ENCODE results near the gene LMBR1L. TPM values are rescaled to one million over a fixed set of nuclear protein-coding genes. Genes with fewer than 3 reads are reported as not detected.

The LMBR1L gene
- total and polyA plus RNA-seq, 10 of the 15 experiments (the other 5 are each of a cell fraction or from before 2014, with no cell fraction given) = 2.1 to 42.6 (median 20.0) TPM

DNA sequence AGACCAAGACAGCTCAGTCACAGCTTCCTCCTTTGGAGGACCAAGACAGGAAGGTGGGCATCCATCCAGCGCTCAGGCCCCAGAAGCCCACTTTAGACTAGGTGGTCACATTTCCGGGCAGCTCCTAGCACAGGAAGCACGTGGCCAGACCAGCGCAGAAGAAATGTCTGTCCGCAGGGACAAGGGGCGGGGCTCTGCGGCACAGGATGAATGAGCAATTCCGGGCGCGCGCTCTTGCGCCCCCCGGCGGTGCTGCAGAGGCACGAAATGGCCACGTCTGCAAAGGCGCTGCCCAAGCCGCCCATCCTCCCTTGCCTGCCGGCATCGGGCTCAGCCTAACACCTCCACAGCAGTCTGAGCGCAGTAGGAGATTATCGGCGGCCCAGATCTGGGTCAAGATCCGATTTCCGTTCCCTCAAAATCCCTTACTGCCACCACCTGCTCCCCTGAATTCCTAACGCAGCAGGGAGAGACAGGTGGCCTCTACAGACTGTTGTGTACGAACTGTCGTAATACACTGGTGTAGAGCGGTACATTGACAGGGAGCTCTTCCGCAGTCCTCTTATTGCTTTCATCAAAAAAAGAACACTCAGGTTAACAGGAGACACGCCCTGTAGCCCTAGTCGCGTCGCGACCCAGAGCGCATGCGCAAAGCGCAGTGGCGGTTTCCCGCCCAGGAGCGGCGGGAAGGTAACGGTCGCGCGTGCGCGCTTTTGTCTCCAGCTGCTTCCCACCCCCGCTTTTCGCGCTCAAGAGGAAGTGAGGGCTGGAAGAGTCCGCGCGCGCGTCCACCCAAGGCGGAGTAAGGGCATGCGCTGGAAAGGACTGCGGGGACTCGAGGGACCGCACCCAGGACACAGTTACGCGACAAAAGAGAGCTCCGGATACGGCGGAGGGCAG, 19.8 kb upstream of the LMBR1L start:
- POLR2A ChIA-PET = interaction anchor here (0.5 to 4.7 kb wide), 31 partner anchors 9 to 573 kb away, joined by 3 to 48 read pairs (median 5); partner anchors contain the start of genes DHH, KMT2D, LMBR1L and RHEBL1
- TF ChIP-seq RFX5 (IDR thresholded peaks at IDR 0.05; ENCODE audit: low read depth, low read length) (no peak), MTA2 (IDR thresholded peaks at IDR 0.05; ENCODE audit: low read depth) (no peak), SIX5 (IDR thresholded peaks at IDR 0.05; ENCODE audit: low read depth, low read length, severe bottlenecking) (no peak), FOS (IDR thresholded peaks at IDR 0.05; ENCODE audit: borderline replicate concordance, extremely low read depth, insufficient read length) (no peak), RUNX3 (IDR thresholded peaks at IDR 0.05; ENCODE audit: low read length) (peak; percentile 52; the same call in 1 of the 2 replicates), TBL1XR1 (IDR thresholded peaks at IDR 0.05; ENCODE audit: low read depth, low read length) (0 out of 2 replicates have a peak, but pooled peaks have one; percentile 15), ESRRA (IDR thresholded peaks at IDR 0.05; ENCODE audit: low read length) (no peak; the same call in 1 of the 2 replicates), TARDBP (IDR thresholded peaks at IDR 0.05; ENCODE audit: borderline replicate concordance) (peak; percentile 31)
- TF ChIP-seq, protein P1, sequence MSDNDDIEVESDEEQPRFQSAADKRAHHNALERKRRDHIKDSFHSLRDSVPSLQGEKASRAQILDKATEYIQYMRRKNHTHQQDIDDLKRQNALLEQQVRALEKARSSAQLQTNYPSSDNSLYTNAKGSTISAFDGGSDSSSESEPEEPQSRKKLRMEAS (IDR thresholded peaks at IDR 0.05; ENCODE audit: low read depth, low read length) = peak; percentile 94
- TF ChIP-seq, protein P2, sequence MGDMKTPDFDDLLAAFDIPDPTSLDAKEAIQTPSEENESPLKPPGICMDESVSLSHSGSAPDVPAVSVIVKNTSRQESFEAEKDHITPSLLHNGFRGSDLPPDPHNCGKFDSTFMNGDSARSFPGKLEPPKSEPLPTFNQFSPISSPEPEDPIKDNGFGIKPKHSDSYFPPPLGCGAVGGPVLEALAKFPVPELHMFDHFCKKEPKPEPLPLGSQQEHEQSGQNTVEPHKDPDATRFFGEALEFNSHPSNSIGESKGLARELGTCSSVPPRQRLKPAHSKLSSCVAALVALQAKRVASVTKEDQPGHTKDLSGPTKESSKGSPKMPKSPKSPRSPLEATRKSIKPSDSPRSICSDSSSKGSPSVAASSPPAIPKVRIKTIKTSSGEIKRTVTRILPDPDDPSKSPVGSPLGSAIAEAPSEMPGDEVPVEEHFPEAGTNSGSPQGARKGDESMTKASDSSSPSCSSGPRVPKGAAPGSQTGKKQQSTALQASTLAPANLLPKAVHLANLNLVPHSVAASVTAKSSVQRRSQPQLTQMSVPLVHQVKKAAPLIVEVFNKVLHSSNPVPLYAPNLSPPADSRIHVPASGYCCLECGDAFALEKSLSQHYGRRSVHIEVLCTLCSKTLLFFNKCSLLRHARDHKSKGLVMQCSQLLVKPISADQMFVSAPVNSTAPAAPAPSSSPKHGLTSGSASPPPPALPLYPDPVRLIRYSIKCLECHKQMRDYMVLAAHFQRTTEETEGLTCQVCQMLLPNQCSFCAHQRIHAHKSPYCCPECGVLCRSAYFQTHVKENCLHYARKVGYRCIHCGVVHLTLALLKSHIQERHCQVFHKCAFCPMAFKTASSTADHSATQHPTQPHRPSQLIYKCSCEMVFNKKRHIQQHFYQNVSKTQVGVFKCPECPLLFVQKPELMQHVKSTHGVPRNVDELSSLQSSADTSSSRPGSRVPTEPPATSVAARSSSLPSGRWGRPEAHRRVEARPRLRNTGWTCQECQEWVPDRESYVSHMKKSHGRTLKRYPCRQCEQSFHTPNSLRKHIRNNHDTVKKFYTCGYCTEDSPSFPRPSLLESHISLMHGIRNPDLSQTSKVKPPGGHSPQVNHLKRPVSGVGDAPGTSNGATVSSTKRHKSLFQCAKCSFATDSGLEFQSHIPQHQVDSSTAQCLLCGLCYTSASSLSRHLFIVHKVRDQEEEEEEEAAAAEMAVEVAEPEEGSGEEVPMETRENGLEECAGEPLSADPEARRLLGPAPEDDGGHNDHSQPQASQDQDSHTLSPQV (IDR thresholded peaks at IDR 0.05) = no peak
- TF ChIP-seq, protein P3, sequence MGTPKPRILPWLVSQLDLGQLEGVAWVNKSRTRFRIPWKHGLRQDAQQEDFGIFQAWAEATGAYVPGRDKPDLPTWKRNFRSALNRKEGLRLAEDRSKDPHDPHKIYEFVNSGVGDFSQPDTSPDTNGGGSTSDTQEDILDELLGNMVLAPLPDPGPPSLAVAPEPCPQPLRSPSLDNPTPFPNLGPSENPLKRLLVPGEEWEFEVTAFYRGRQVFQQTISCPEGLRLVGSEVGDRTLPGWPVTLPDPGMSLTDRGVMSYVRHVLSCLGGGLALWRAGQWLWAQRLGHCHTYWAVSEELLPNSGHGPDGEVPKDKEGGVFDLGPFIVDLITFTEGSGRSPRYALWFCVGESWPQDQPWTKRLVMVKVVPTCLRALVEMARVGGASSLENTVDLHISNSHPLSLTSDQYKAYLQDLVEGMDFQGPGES (IDR thresholded peaks at IDR 0.05) = no peak

More for the DNA sequence above, 19.8 kb upstream of the LMBR1L start:
- TSS peak; percentile 70 for BruUV-seq (replicated peaks)
- ATAC-seq = peak; percentile 77
- H3K4me1 ChIP-seq (ENCODE audit: control insufficient read depth, insufficient read depth, low read length) = peaks cover 13% of the 10 kb centered on the region
- H4K20me1 ChIP-seq (ENCODE audit: control insufficient read depth, insufficient read depth) = no peaks in the 10 kb centered on the region; the same call in 1 of the 2 replicates
- H3K79me2 ChIP-seq (ENCODE audit: control insufficient read depth, insufficient read depth, low read length) = peaks cover 48% of the 10 kb centered on the region
- peak; percentile 90 for DNase-seq (ENCODE audit: low read depth, low spot score)
- H3K4me3 ChIP-seq = peak overlapping the region; percentile 100
- ChIA-PET SMC1A (ENCODE audit: uncharacterized antibody, unreplicated experiment) (interaction anchor here (0.7 to 4.1 kb wide), 20 partner anchors 10 to 112 kb away, joined by 3 to 15 read pairs (median 4); partner anchors contain the start of genes LMBR1L, RHEBL1 and TUBA1A), CTCF (interaction anchor here (0.6 to 4.9 kb wide), 37 partner anchors 8 to 143 kb away, joined by 3 to 48 read pairs (median 5); partner anchors contain the start of genes DHH, LMBR1L, RHEBL1 and TUBA1A), RAD21 (ENCODE audit: unreplicated experiment) (interaction anchor here (0.9 to 4.0 kb wide), 18 partner anchors 11 to 277 kb away, joined by 3 to 28 read pairs (median 4); partner anchors contain the start of genes DDN, LMBR1L, RHEBL1 and SPATS2)
- H3K27me3 ChIP-seq (replicated peaks in 1 of 2; ENCODE audit: control insufficient read depth in 2 of 2, insufficient read depth in 2 of 2, low read length in 1 of 2) = no peaks in the 10 kb centered on the region
- WGBS (ENCODE audit: insufficient coverage, insufficient replicate concordance, low lambda C conversion rate, missing lambda C conversion rate) = under 1% methylated on average over 66 of the region's 66 CpGs
- H3K4me2 ChIP-seq (ENCODE audit: control insufficient read depth, insufficient read depth) = peak overlapping the region; percentile 78
- H3K9me3 ChIP-seq (replicated peaks; ENCODE audit: control insufficient read depth, insufficient read depth, low read length) = no peaks in the 10 kb centered on the region
- peaks cover 4 to 24% of the 10 kb centered on the region in 2 experiments for H3K36me3 ChIP-seq (ENCODE audit: control insufficient read depth in 2 of 2, insufficient read depth in 2 of 2, low read length in 1 of 2)
- in situ Hi-C loops (cut with MboI) (no loop called here), intact Hi-C loops (cut with micrococcal nuclease; ENCODE audit: unreplicated experiment) (loop anchor here (1.0 to 2.0 kb wide), 6 partner anchors 19 to 104 kb away; partner anchors contain the start of gene TUBA1A)
- peak overlapping the region; percentile 63 for H2AFZ ChIP-seq (ENCODE audit: control insufficient read depth, low read depth, low read length)
- FAIRE-seq = no peak
- H3K27ac ChIP-seq (ENCODE audit: control insufficient read depth, insufficient read depth) = peak overlapping the region; percentile 98
- peak overlapping the region; percentile 98 for H3K9ac ChIP-seq (ENCODE audit: control insufficient read depth, insufficient read depth, low read length)

Measured in GM12878 (cell line).